SHP77 (cell line): ENCODE results near the gene ZDHHC11B.

Experiments
- DNase-seq, 2 experiments: peaks; one replicate each; lab custom pipeline; 2025; lab: John Stamatoyannopoulos, UW

The ZDHHC11B gene

GRCh38 chr5:660491-661030 is 124.0 kb downstream of the ZDHHC11B start:
- DNase-seq = no peak
